Caco-2 (cell line): ENCODE measurements around the gene EVC2. TPM values are rescaled to one million over a fixed set of nuclear protein-coding genes. Genes with fewer than 3 reads are reported as not detected.

Experiments
- BruUV-seq: library from RNA; stranded (reverse); fragments of 400-500 nt; replicated peaks from 2 replicates; lab custom pipeline; 2021; lab: Mats Ljungman, UMichigan
- CTCF ChIA-PET: fragments of 300-600 bp; sonication (Branson Sonifier 250); formaldehyde crosslinking; loops from one replicate; lab custom pipeline; 2022; ENCODE audit warnings: antibody characterized with exemption; lab: Charles Lee
- POLR2A ChIA-PET: fragments of 300-600 bp; sonication (Branson Sonifier 250); formaldehyde crosslinking; loops from one replicate; lab custom pipeline; 2022; ENCODE audit warnings: antibody characterized with exemption; lab: Charles Lee
- DNase-seq, 2 experiments: peaks; one replicate each; pipeline versions ENCODE4 v3.0.0 to v3.0.0-alpha.2; 2020 to 2022
- H3K27me3 ChIP-seq: replicated peaks from 2 replicates; pipeline ENCODE4 v1.6.0; 2011; ENCODE audit warnings: low read length; ENCODE audit not compliant: control insufficient read depth, insufficient read depth
- H3K36me3 ChIP-seq: 2 replicates; pipeline ENCODE4 v1.5.1; 2011; ENCODE audit warnings: low read length; ENCODE audit not compliant: control insufficient read depth, insufficient read depth
- H3K4me1 ChIP-seq: fragments of 250-450 bp; sonication (Bioruptor Pico); 2 replicates; pipeline ENCODE4 v1.5.1; 2020; ENCODE audit warnings: mild to moderate bottlenecking
- H3K4me3 ChIP-seq: 2 replicates; pipeline ENCODE4 v1.5.1; 2011; ENCODE audit warnings: low read depth, mild to moderate bottlenecking, control low read depth, low read length
- H3K9me3 ChIP-seq: fragments of 250-450 bp; sonication (Bioruptor Pico); 2 replicates; pipeline ENCODE4 v1.5.1; 2020; ENCODE audit warnings: mild to moderate bottlenecking, moderate library complexity
- H3K27ac Mint-ChIP-seq: one replicate; pipeline ENCODE4 v1.8.0; 2022; ENCODE audit warnings: mixed read lengths; ENCODE audit not compliant: unreplicated experiment
- H3K27me3 Mint-ChIP-seq: one replicate; pipeline ENCODE4 v1.8.0; 2022; ENCODE audit warnings: mixed read lengths; ENCODE audit not compliant: insufficient read depth, unreplicated experiment
- H3K36me3 Mint-ChIP-seq: one replicate; pipeline ENCODE4 v1.8.0; 2022; ENCODE audit warnings: mild to moderate bottlenecking, mixed read lengths; ENCODE audit not compliant: insufficient read depth, unreplicated experiment
- H3K4me1 Mint-ChIP-seq: one replicate; pipeline ENCODE4 v1.8.0; 2022; ENCODE audit warnings: low read depth, mixed read lengths; ENCODE audit not compliant: unreplicated experiment
- H3K4me3 Mint-ChIP-seq: one replicate; pipeline ENCODE4 v1.8.0; 2022; ENCODE audit warnings: mild to moderate bottlenecking, moderate library complexity, mixed read lengths; ENCODE audit not compliant: unreplicated experiment
- H3K9me3 Mint-ChIP-seq: one replicate; pipeline ENCODE4 v1.8.0; 2022; ENCODE audit warnings: mixed read lengths; ENCODE audit not compliant: unreplicated experiment
- intact Hi-C: fragments of 100-400 bp; cut with micrococcal nuclease; formaldehyde crosslinking; loops from one replicate; pipeline ENCODE4 v1.10.0; 2022; ENCODE audit not compliant: unreplicated experiment
- total RNA-seq: library from RNA; stranded (reverse); gene quantifications from 2 replicates; pipeline ENCODE4 v1.2.3, GENCODE V29; 2022
- TF ChIP-seq, protein P1 (sequence below), 2 experiments: fragments of 200-600 bp in 1 of 2; IDR thresholded peaks; 1 replicate in 1 of 2; 2 replicates in 1 of 2; pipeline versions ENCODE4 v1.5.1 to v1.8.0; 2011 to 2022; ENCODE audit warnings: antibody characterized with exemption in 1 of 2, control low read depth in 1 of 2, inconsistent platforms in 1 of 2, low read depth in 1 of 2, low read length in 1 of 2, mild to moderate bottlenecking in 1 of 2, moderate library complexity in 1 of 2; ENCODE audit not compliant: insufficient read depth in 1 of 2, severe bottlenecking in 1 of 2, unreplicated experiment in 1 of 2

The EVC2 gene
- total RNA-seq, 1 experiment from 2014 or later = not detected

DNA sequence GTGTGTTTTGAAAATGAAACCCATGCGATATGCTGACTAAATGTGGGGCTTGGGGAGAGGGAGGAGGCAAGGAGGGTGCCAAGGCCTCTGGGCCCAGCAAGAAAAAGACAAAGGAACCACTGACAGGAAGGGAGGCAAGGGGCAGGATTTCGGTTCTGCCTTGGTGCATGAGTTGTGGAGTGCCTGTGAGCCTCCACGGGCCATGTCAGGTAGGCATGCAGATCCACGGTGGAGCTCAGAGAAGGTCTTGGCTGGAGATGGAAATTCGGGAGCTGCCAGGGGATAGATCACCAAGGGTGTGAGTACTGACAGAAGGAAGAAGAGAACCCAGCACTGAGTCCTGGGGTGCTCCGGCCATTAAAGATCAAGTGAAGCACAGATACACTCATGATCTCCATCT, 4.1 kb downstream of the EVC2 start:
- Mint-ChIP-seq H3K27ac (no peak overlapping the region), H3K4me1 (no peaks in the 10 kb centered on the region), H3K4me3 (no peak overlapping the region), H3K9me3 (peaks cover 6% of the 10 kb centered on the region), H3K27me3 (peaks cover 12% of the 10 kb centered on the region), H3K36me3 (no peaks in the 10 kb centered on the region)
- POLR2A ChIA-PET = no interaction called here
- TF ChIP-seq, protein P1, sequence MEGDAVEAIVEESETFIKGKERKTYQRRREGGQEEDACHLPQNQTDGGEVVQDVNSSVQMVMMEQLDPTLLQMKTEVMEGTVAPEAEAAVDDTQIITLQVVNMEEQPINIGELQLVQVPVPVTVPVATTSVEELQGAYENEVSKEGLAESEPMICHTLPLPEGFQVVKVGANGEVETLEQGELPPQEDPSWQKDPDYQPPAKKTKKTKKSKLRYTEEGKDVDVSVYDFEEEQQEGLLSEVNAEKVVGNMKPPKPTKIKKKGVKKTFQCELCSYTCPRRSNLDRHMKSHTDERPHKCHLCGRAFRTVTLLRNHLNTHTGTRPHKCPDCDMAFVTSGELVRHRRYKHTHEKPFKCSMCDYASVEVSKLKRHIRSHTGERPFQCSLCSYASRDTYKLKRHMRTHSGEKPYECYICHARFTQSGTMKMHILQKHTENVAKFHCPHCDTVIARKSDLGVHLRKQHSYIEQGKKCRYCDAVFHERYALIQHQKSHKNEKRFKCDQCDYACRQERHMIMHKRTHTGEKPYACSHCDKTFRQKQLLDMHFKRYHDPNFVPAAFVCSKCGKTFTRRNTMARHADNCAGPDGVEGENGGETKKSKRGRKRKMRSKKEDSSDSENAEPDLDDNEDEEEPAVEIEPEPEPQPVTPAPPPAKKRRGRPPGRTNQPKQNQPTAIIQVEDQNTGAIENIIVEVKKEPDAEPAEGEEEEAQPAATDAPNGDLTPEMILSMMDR (IDR thresholded peaks at IDR 0.05; ENCODE audit: insufficient read depth in 1 of 2, low read depth in 1 of 2, low read length in 1 of 2, severe bottlenecking in 1 of 2, unreplicated experiment in 1 of 2) = no peak
- no peaks in the 10 kb centered on the region for H3K27me3 ChIP-seq
- no peak for DNase-seq
- no peaks in the 10 kb centered on the region for H3K4me1 ChIP-seq
- no peaks in the 10 kb centered on the region for H3K36me3 ChIP-seq
- H3K4me3 ChIP-seq = no peak overlapping the region
- intact Hi-C loops = no loop called here
- CTCF ChIA-PET = no interaction called here
- H3K9me3 ChIP-seq = no peaks in the 10 kb centered on the region
- no TSS peak for BruUV-seq

DNA sequence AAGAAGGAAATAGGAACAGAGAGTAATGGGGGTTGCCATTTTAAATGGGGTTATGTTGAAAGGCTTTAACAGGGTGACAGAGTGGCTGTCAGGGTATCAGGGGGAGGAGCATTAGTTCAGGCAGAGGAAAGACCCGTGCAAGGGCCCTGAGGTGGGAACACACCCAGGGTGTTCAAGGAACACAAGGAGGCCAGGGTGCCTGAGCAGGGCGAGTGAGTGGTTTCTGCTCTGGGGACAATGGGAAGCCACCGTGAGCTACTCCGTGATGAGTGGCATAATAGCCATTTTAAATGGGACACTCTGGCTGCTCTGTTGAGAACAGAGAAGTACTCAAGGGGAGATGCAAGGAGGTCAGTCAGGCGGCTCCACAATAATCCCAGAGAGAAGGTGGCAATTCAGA, 4.5 kb downstream of the EVC2 start:
- Mint-ChIP-seq H3K4me3 (no peak overlapping the region), H3K27me3 (peaks cover 12% of the 10 kb centered on the region), H3K4me1 (no peaks in the 10 kb centered on the region), H3K27ac (no peak overlapping the region), H3K36me3 (no peaks in the 10 kb centered on the region), H3K9me3 (peaks cover 6% of the 10 kb centered on the region)
- POLR2A ChIA-PET = no interaction called here
- CTCF ChIA-PET = no interaction called here
- Histone ChIP-seq H3K4me1 (no peaks in the 10 kb centered on the region), H3K27me3 (no peaks in the 10 kb centered on the region), H3K9me3 (no peaks in the 10 kb centered on the region), H3K4me3 (no peak overlapping the region), H3K36me3 (no peaks in the 10 kb centered on the region)
- no peak for DNase-seq
- no TSS peak for BruUV-seq
- intact Hi-C loops = no loop called here
- TF ChIP-seq, protein P1 (IDR thresholded peaks at IDR 0.05; ENCODE audit: insufficient read depth in 1 of 2, low read depth in 1 of 2, low read length in 1 of 2, severe bottlenecking in 1 of 2, unreplicated experiment in 1 of 2) = no peak

DNA sequence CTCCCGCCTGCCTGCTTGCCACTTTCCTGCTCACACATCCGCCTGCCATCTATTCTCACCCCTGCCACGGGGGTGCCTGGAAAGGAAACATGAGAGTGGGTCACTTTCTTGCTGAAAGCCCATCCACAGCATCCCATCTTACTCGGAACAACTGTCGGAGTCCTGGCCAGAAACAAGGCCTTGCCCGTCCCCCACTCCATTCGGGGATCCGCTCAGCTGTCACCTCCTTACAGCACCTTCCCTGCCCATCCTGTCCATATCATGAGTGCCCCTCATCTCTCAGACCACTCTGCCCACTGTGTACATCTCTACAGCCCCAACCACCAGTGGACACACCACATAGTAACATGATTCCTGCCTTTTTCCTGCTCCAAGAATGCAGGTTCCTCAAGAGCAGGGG, 6.4 kb downstream of the EVC2 start:
- no TSS peak for BruUV-seq
- DNase-seq = no peak
- Histone ChIP-seq H3K4me1 (no peaks in the 10 kb centered on the region), H3K4me3 (no peak overlapping the region), H3K27me3 (no peaks in the 10 kb centered on the region), H3K9me3 (no peaks in the 10 kb centered on the region), H3K36me3 (no peaks in the 10 kb centered on the region)
- no peak overlapping the region for H3K4me3 Mint-ChIP-seq
- intact Hi-C loops = no loop called here
- peak overlapping the region; percentile 18 for H3K27ac Mint-ChIP-seq
- CTCF ChIA-PET = no interaction called here
- TF ChIP-seq, protein P1 (IDR thresholded peaks at IDR 0.05; ENCODE audit: insufficient read depth in 1 of 2, low read depth in 1 of 2, low read length in 1 of 2, severe bottlenecking in 1 of 2, unreplicated experiment in 1 of 2) = no peak
- POLR2A ChIA-PET = no interaction called here
- peaks cover 12% of the 10 kb centered on the region for H3K27me3 Mint-ChIP-seq
- H3K36me3 Mint-ChIP-seq = no peaks in the 10 kb centered on the region
- H3K4me1 Mint-ChIP-seq = no peaks in the 10 kb centered on the region
- peaks cover 6% of the 10 kb centered on the region for H3K9me3 Mint-ChIP-seq
